HG02943 (cell line): Measurements from ENCODE around the gene ACSS3.

Experiments
- ATAC-seq: cut with Tn5 transposase; IDR thresholded peaks from one replicate; pipeline ENCODE4 v1.9.1; 2021; ENCODE audit warnings: mild to moderate bottlenecking, low read depth, moderate library complexity; ENCODE audit not compliant: unreplicated experiment

ACSS3 gene

GRCh38 chr12:81274637-81275529 lies 197.0 kb downstream of the ACSS3 start:
- ATAC-seq = no peak

GRCh38 chr12:81284137-81284536 lies 206.3 kb downstream of the ACSS3 start:
- ATAC-seq = no peak

- ATAC-seq = no peak
These were observed 210.8 kb downstream of the ACSS3 start for GRCh38 chr12:81288651-81289050.

GRCh38 chr12:81294325-81295190 lies 216.7 kb downstream of the ACSS3 start:
- no peak for ATAC-seq

GRCh38 chr12:81295251-81295650 lies 217.4 kb downstream of the ACSS3 start:
- ATAC-seq = no peak

- no peak for ATAC-seq
These were observed 218.9 kb downstream of the ACSS3 start for GRCh38 chr12:81296556-81297305.

- ATAC-seq = no peak
These were observed 219.7 kb downstream of the ACSS3 start for GRCh38 chr12:81297601-81298000.

- ATAC-seq = no peak
These were observed 222.6 kb downstream of the ACSS3 start for GRCh38 chr12:81300454-81300853.

GRCh38 chr12:81303935-81304334 lies 226.1 kb downstream of the ACSS3 start:
- no peak for ATAC-seq
